HG03025 (cell line): ENCODE data around the gene ISL2.

Experiments
- ATAC-seq: cut with Tn5 transposase; IDR thresholded peaks from one replicate; pipeline ENCODE4 v1.9.1; 2021; ENCODE audit warnings: mild to moderate bottlenecking, moderate library complexity; ENCODE audit not compliant: unreplicated experiment, low FRiP score

ISL2 gene

GRCh38 chr15:76341366-76342057 lies 4.9 kb downstream of the ISL2 start:
- no peak for ATAC-seq

- no peak for ATAC-seq
Measured at GRCh38 chr15:76342058-76342381, 5.4 kb downstream of the ISL2 start.

GRCh38 chr15:76342382-76343201 lies 6.0 kb downstream of the ISL2 start:
- ATAC-seq = no peak

- ATAC-seq = no peak
Measured at GRCh38 chr15:76343313-76343996, 6.9 kb downstream of the ISL2 start.

GRCh38 chr15:76344893-76345582 lies 8.5 kb downstream of the ISL2 start:
- no peak for ATAC-seq

GRCh38 chr15:76345583-76345879 lies 9.0 kb downstream of the ISL2 start:
- no peak for ATAC-seq

- peak; percentile 53 for ATAC-seq
Measured at GRCh38 chr15:76345880-76346668, 9.5 kb downstream of the ISL2 start.

GRCh38 chr15:76346669-76347481 lies 10.3 kb downstream of the ISL2 start:
- no peak for ATAC-seq

GRCh38 chr15:76347482-76348055 lies 11.0 kb downstream of the ISL2 start:
- ATAC-seq = no peak

- ATAC-seq = no peak
Measured at GRCh38 chr15:76349301-76350070, 12.9 kb downstream of the ISL2 start.

GRCh38 chr15:76353023-76353577 lies 16.5 kb downstream of the ISL2 start:
- ATAC-seq = no peak

GRCh38 chr15:76353903-76354302 lies 17.3 kb downstream of the ISL2 start:
- ATAC-seq = no peak

- no peak for ATAC-seq
Measured at GRCh38 chr15:76354823-76355440, 18.4 kb downstream of the ISL2 start.

- ATAC-seq = no peak
Measured at GRCh38 chr15:76358453-76358852, 21.9 kb downstream of the ISL2 start.

GRCh38 chr15:76359152-76359551 lies 22.6 kb downstream of the ISL2 start:
- ATAC-seq = no peak

GRCh38 chr15:76360416-76360815 lies 23.8 kb downstream of the ISL2 start:
- no peak for ATAC-seq

- ATAC-seq = no peak
Measured at GRCh38 chr15:76363251-76363650, 26.7 kb downstream of the ISL2 start.

GRCh38 chr15:76366714-76367113 lies 30.1 kb downstream of the ISL2 start:
- ATAC-seq = no peak
